ENCODE results near the gene LCT.

GRCh38 chr2:135797497-135798274 is 39.3 kb downstream of the LCT start:
- TF ChIP-seq SNAI2 (CRISPR knock-in tag; IDR thresholded peaks at IDR 0.05) (no peak), ZNF8 (CRISPR knock-in tag; IDR thresholded peaks at IDR 0.05) (no peak), PATZ1 (CRISPR knock-in tag; IDR thresholded peaks at IDR 0.05; ENCODE audit: borderline replicate concordance) (no peak), ISL1 (CRISPR knock-in tag; IDR thresholded peaks at IDR 0.05) (no peak), TCF4 (CRISPR knock-in tag; IDR thresholded peaks at IDR 0.05; ENCODE audit: borderline replicate concordance) (no peak), TOX (CRISPR knock-in tag; IDR thresholded peaks at IDR 0.05; ENCODE audit: borderline replicate concordance) (no peak), ARNTL (CRISPR knock-in tag; IDR thresholded peaks at IDR 0.05; ENCODE audit: borderline replicate concordance, low read depth) (no peak), ZNF565 (CRISPR knock-in tag; conservative IDR thresholded peaks at IDR 0.05; ENCODE audit: low read depth) (no peak), ZFP3 (CRISPR knock-in tag; IDR thresholded peaks at IDR 0.05) (no peak), RARB (CRISPR knock-in tag; IDR thresholded peaks at IDR 0.05) (no peak)
